Medulla oblongata (tissue), 1 donor: Measurements from ENCODE around the gene MSANTD2.

Experiments used
- DNase-seq: peaks from one replicate; pipeline ENCODE4 v3.0.0-alpha.2; 2015; ENCODE audit errors: extremely low spot score

MSANTD2 gene

GRCh38 chr11:124817036-124817435, 16.8 kb upstream of the MSANTD2 start:
- no peak for DNase-seq

GRCh38 chr11:124814739-124815138, 14.5 kb upstream of the MSANTD2 start:
- DNase-seq = no peak

GRCh38 chr11:124812876-124813275, 12.7 kb upstream of the MSANTD2 start:
- no peak for DNase-seq

GRCh38 chr11:124811399-124812125, 11.4 kb upstream of the MSANTD2 start:
- DNase-seq = no peak

GRCh38 chr11:124807660-124808270, 7.6 kb upstream of the MSANTD2 start:
- DNase-seq = no peak

GRCh38 chr11:124807201-124807600, 7.0 kb upstream of the MSANTD2 start:
- no peak for DNase-seq

GRCh38 chr11:124804884-124805283, 4.7 kb upstream of the MSANTD2 start:
- DNase-seq = no peak

- DNase-seq = no peak
Observed at GRCh38 chr11:124801636-124802312, 1.6 kb upstream of the MSANTD2 start.

GRCh38 chr11:124801014-124801413, 808 bp upstream of the MSANTD2 start:
- no peak for DNase-seq

GRCh38 chr11:124799348-124800225, 619 bp downstream of the MSANTD2 start:
- DNase-seq = peak; percentile 5

- peak; percentile 11 for DNase-seq
Observed at GRCh38 chr11:124798991-124799347, 1.2 kb downstream of the MSANTD2 start.

GRCh38 chr11:124796312-124796711, 3.9 kb downstream of the MSANTD2 start:
- DNase-seq = no peak

GRCh38 chr11:124793466-124794278, 6.5 kb downstream of the MSANTD2 start:
- peak; percentile 55 for DNase-seq

GRCh38 chr11:124791626-124792341, 8.4 kb downstream of the MSANTD2 start:
- no peak for DNase-seq

GRCh38 chr11:124788521-124788920, 11.7 kb downstream of the MSANTD2 start:
- no peak for DNase-seq

GRCh38 chr11:124784051-124784450, 16.2 kb downstream of the MSANTD2 start:
- no peak for DNase-seq

- no peak for DNase-seq
Observed at GRCh38 chr11:124783002-124783401, 17.2 kb downstream of the MSANTD2 start.

GRCh38 chr11:124779568-124779967, 20.6 kb downstream of the MSANTD2 start:
- DNase-seq = no peak

GRCh38 chr11:124778281-124778680, 21.9 kb downstream of the MSANTD2 start:
- DNase-seq = no peak

- no peak for DNase-seq
Observed at GRCh38 chr11:124776865-124777645, 23.2 kb downstream of the MSANTD2 start.
